ENCODE measurements around the gene ZNF74. TPM values are rescaled to one million over a fixed set of nuclear protein-coding genes. Genes with fewer than 3 reads are reported as not detected.

ZNF74 gene
- total RNA-seq, 1 experiment from 2014 or later: 34.3 TPM

DNA sequence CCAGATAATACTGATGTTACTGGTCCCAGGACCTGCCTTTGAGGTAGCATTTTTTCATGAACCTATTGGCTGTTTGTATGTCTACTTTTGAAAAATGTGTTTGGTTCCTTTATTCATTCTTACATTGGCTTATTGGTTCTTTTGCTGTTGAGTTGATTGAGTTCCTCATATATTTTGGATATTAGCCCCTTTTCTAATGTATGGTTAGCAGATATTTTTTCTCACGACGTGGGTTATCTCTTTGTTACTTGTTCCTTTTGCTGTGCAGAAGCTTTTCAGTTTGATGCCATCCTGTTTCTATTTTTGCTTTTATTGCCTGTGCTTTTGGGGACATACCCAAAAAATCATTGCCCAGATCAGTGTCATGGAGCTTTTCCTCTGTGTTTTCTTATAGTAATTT is 9.8 kb upstream of the ZNF74 start:
- H3K36me3 Mint-ChIP-seq (ENCODE audit: insufficient read depth in 1 of 3, low read depth in 3 of 3): no peaks in the 10 kb centered on the region
- Histone ChIP-seq H3K27ac (ENCODE audit: insufficient read length, low read depth, low read length) (no peak overlapping the region), H2BK20ac (ENCODE audit: low read depth, low read length, poor library complexity, severe bottlenecking) (no peak overlapping the region), H3K4me1 (ENCODE audit: insufficient read depth, low read length) (no peaks in the 10 kb centered on the region; the same call in 1 of the 2 replicates), H4K91ac (ENCODE audit: insufficient read length, low read depth, low read length) (no peak overlapping the region), H2AFZ (ENCODE audit: low read length) (no peak overlapping the region), H3K56ac (ENCODE audit: insufficient read length, low read depth, low read length) (no peak overlapping the region), H3K79me1 (ENCODE audit: insufficient read depth, low read depth, low read length, poor library complexity, severe bottlenecking) (no peaks in the 10 kb centered on the region), H3K79me2 (ENCODE audit: insufficient read depth, low read length) (no peaks in the 10 kb centered on the region), H2BK5ac (ENCODE audit: insufficient read length, low read length) (no peak overlapping the region), H4K20me1 (ENCODE audit: control insufficient read depth, insufficient read depth, insufficient read length) (no peaks in the 10 kb centered on the region), H2BK120ac (ENCODE audit: low read depth, low read length, poor library complexity, severe bottlenecking) (no peak overlapping the region), H3K18ac (ENCODE audit: insufficient read length, low read depth, low read length) (no peak overlapping the region), H3K23me2 (ENCODE audit: insufficient read length, low read depth, low read length, poor library complexity, severe bottlenecking) (no peaks in the 10 kb centered on the region), H3K14ac (ENCODE audit: insufficient read depth, low read length) (no peak overlapping the region), H2BK15ac (ENCODE audit: low read depth, low read length) (no peak overlapping the region), H3K23ac (ENCODE audit: insufficient read length, low read depth, low read length) (no peak overlapping the region), H3K4me2 (ENCODE audit: insufficient read depth, insufficient read length, low read length) (no peak overlapping the region), H2BK12ac (ENCODE audit: insufficient read length, low read depth, low read length) (no peak overlapping the region), H3K9me3 (ENCODE audit: control insufficient read depth, low read depth, low read length) (no peaks in the 10 kb centered on the region), H3K9ac (ENCODE audit: extremely low read depth, insufficient read length, low read length) (no peak overlapping the region), H3K4ac (ENCODE audit: low read depth, low read length) (no peak overlapping the region), H3T11ph (ENCODE audit: low read length) (no peak overlapping the region), H2AK5ac (ENCODE audit: insufficient read length, low read length) (no peak overlapping the region), H4K5ac (ENCODE audit: insufficient read length, low read depth, low read length) (no peak overlapping the region), H4K8ac (replicated peaks; ENCODE audit: insufficient read length, low read depth, low read length) (no peak overlapping the region), H3K27me3 (ENCODE audit: insufficient read depth, low read length) (no peaks in the 10 kb centered on the region)
- peaks cover 5 to 9% of the 10 kb centered on the region in 2 experiments for H3K4me1 Mint-ChIP-seq
- no peak overlapping the region for H3K27ac Mint-ChIP-seq
- H3K27me3 Mint-ChIP-seq (ENCODE audit: low read depth): peaks cover 2% of the 10 kb centered on the region; the same call in 1 of the 2 replicates
- H3K4me3 Mint-ChIP-seq: no peak overlapping the region
- TF ChIP-seq, protein P1, sequence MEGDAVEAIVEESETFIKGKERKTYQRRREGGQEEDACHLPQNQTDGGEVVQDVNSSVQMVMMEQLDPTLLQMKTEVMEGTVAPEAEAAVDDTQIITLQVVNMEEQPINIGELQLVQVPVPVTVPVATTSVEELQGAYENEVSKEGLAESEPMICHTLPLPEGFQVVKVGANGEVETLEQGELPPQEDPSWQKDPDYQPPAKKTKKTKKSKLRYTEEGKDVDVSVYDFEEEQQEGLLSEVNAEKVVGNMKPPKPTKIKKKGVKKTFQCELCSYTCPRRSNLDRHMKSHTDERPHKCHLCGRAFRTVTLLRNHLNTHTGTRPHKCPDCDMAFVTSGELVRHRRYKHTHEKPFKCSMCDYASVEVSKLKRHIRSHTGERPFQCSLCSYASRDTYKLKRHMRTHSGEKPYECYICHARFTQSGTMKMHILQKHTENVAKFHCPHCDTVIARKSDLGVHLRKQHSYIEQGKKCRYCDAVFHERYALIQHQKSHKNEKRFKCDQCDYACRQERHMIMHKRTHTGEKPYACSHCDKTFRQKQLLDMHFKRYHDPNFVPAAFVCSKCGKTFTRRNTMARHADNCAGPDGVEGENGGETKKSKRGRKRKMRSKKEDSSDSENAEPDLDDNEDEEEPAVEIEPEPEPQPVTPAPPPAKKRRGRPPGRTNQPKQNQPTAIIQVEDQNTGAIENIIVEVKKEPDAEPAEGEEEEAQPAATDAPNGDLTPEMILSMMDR (conservative IDR thresholded peaks at IDR 0.05): no peak
- H3K9me3 Mint-ChIP-seq: no peaks in the 10 kb centered on the region
- no peak for DNase-seq
- no CpG with 5 or more reads among the region's 2 CpGs for WGBS (ENCODE audit: extremely low coverage, insufficient read length, low lambda C conversion rate)

All from H9 (cell line).